Loucy (cell line): ENCODE results near the gene CDC42BPB.

Source experiments
- H2AFZ ChIP-seq: fragments of 200-600 bp; sonication (generic); 2 replicates; pipeline ENCODE4 v1.6.0; 2016; ENCODE audit warnings: antibody characterized with exemption, mild to moderate bottlenecking, low read length, moderate library complexity
- H3F3A ChIP-seq: fragments of 200-600 bp; 2 replicates; pipeline ENCODE4 v1.6.0; 2016; ENCODE audit warnings: antibody characterized with exemption, low read depth, mild to moderate bottlenecking
- H3K27me3 ChIP-seq: fragments of 200-600 bp; sonication (generic); 2 replicates; pipeline ENCODE4 v1.6.1; 2014; ENCODE audit warnings: low read length, mild to moderate bottlenecking; ENCODE audit not compliant: insufficient read depth, poor library complexity, severe bottlenecking
- H3K36me3 ChIP-seq: fragments of 200-600 bp; sonication (generic); 2 replicates; pipeline ENCODE4 v1.6.1; 2016; ENCODE audit warnings: low read length; ENCODE audit not compliant: insufficient read depth
- H3K4me1 ChIP-seq: fragments of 200-600 bp; sonication (generic); 2 replicates; pipeline ENCODE4 v1.5.1; 2014; ENCODE audit warnings: low read length, mild to moderate bottlenecking; ENCODE audit not compliant: insufficient read depth, poor library complexity, severe bottlenecking
- H3K4me2 ChIP-seq: fragments of 200-600 bp; sonication (generic); 2 replicates; pipeline ENCODE4 v1.6.0; 2014; ENCODE audit warnings: antibody characterized with exemption, low read length, low read depth, mild to moderate bottlenecking; ENCODE audit not compliant: poor library complexity, severe bottlenecking
- H3K4me3 ChIP-seq: fragments of 200-600 bp; sonication (generic); 2 replicates; pipeline ENCODE4 v1.5.1; 2014; ENCODE audit warnings: low read length, mild to moderate bottlenecking, mixed read lengths; ENCODE audit not compliant: poor library complexity, severe bottlenecking
- H3K79me2 ChIP-seq: fragments of 200-600 bp; sonication (generic); 2 replicates; pipeline ENCODE4 v1.6.1; 2014; ENCODE audit warnings: low read length; ENCODE audit not compliant: insufficient read depth
- H3K9ac ChIP-seq: fragments of 200-600 bp; sonication (generic); 2 replicates; pipeline ENCODE4 v1.6.0; 2014; ENCODE audit warnings: mild to moderate bottlenecking, low read depth, low read length, moderate library complexity; ENCODE audit not compliant: poor library complexity, severe bottlenecking
- H3K9me2 ChIP-seq: fragments of 200-600 bp; sonication (generic); replicated peaks from 2 replicates; pipeline ENCODE4 v1.6.1; 2016; ENCODE audit warnings: low read depth, low read length, mixed read lengths
- H3K9me3 ChIP-seq: fragments of 200-600 bp; sonication (generic); 2 replicates; pipeline ENCODE4 v1.6.1; 2014; ENCODE audit warnings: mild to moderate bottlenecking, antibody characterized with exemption, low read length, low read depth; ENCODE audit not compliant: insufficient read depth
- H4K20me1 ChIP-seq: fragments of 200-600 bp; sonication (generic); 2 replicates; pipeline ENCODE4 v1.6.0; 2014; ENCODE audit warnings: antibody characterized with exemption, low read length, mild to moderate bottlenecking; ENCODE audit not compliant: insufficient read depth, poor library complexity, severe bottlenecking
- CTCF ChIP-seq: fragments of 200-600 bp; sonication (generic); conservative IDR thresholded peaks from 2 replicates; pipeline ENCODE4 v1.5.1; 2014; ENCODE audit warnings: mild to moderate bottlenecking, antibody characterized with exemption, low read length
- EZH2phosphoT487 ChIP-seq: fragments of 200-600 bp; IDR thresholded peaks from 2 replicates; pipeline ENCODE4 v1.6.1; 2018; ENCODE audit warnings: antibody characterized with exemption, mild to moderate bottlenecking, moderate library complexity, borderline replicate concordance

The CDC42BPB gene

DNA sequence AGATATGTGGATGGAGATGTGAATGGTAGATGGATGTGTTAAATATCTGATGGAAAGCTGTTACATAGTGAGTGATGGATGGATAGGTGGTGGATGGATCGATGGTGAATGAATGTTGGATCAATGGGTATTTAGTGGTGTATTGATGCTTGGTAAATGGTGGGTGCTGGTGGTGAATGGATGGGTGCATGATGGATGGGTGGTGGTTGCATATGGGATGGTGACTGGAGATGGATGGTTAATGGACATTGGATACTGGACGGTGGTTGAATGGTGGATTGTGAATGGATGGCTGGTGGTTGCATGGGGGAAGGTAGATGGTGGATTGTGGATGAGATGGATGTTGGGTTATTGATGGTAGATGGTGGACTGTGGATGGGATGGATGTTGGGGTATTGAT, 24.6 kb upstream of the CDC42BPB start:
- H3K9me3 ChIP-seq: no peaks in the 10 kb centered on the region
- H4K20me1 ChIP-seq: no peaks in the 10 kb centered on the region
- H3K9me2 ChIP-seq: no peaks in the 10 kb centered on the region
- H3K27me3 ChIP-seq: no peaks in the 10 kb centered on the region
- H3F3A ChIP-seq: no peaks in the 10 kb centered on the region
- H3K36me3 ChIP-seq: no peaks in the 10 kb centered on the region
- H3K9ac ChIP-seq: no peak overlapping the region
- TF ChIP-seq EZH2phosphoT487: no peak
- no peaks in the 10 kb centered on the region for H3K4me1 ChIP-seq
- H2AFZ ChIP-seq: no peak overlapping the region
- no peaks in the 10 kb centered on the region for H3K79me2 ChIP-seq
- no peak overlapping the region for H3K4me2 ChIP-seq
- H3K4me3 ChIP-seq: no peak overlapping the region

DNA sequence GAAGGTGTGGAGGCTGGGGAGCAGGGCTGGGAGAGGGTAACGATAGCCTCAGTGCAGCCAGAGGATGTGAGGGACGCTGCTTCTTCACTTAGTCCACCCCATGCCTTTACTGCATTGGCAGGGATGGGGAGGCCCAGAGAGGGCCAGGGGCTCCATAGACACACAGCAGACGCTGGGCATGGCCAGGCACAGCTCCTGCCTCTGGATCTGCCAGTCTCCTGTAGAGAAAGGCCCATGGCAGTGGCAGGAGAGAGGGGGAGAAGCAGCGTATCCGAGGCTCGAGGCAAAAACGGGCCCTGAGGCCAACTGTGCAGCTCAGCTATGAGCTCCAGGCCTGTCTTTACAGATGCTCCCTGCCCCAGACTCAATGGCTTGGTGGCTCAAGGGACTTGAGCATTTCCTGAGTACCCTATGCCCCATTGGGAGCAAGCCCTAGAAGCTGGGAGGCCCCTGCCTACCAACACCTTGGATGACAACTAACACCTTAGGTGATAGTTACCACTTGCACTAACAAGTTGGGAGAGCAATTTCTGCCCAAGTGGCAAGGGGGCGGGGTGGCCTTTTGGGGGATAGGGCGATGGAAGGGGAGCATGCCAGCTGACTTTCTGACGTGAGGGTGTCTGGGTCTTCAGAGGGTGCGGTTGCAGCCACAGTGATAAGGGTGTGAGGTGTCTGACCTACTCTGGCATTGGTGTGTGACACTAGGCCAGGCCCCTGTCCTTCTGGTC, 21.7 kb upstream of the CDC42BPB start:
- Histone ChIP-seq H4K20me1 (no peaks in the 10 kb centered on the region), H3K4me3 (no peak overlapping the region), H3K27me3 (no peaks in the 10 kb centered on the region), H3F3A (no peaks in the 10 kb centered on the region), H2AFZ (no peak overlapping the region), H3K36me3 (no peaks in the 10 kb centered on the region), H3K4me1 (no peaks in the 10 kb centered on the region), H3K9ac (no peak overlapping the region), H3K79me2 (no peaks in the 10 kb centered on the region), H3K9me2 (no peaks in the 10 kb centered on the region), H3K4me2 (no peak overlapping the region), H3K9me3 (no peaks in the 10 kb centered on the region)
- TF ChIP-seq CTCF: no peak
- TF ChIP-seq EZH2phosphoT487: no peak

DNA sequence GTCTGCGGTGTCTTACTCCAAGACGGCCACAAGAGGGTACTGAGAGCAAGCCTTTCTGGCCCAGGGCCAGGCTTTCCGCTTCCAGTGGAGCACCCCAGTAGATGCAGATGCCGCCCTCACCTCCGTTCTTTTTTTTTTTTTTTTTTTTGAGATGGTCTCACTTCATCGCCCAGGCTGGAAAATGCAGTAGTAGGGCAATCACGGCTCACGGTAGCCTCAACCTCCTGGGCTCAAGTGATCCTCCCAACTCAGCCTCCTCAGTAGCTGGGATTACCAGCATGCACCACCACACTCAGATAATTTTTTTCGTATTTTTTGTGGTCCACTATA, 21.0 kb upstream of the CDC42BPB start:
- Histone ChIP-seq H3K9me3 (no peaks in the 10 kb centered on the region), H3F3A (no peaks in the 10 kb centered on the region), H3K4me2 (no peak overlapping the region)

More for the DNA sequence above, 21.0 kb upstream of the CDC42BPB start:
- no peaks in the 10 kb centered on the region for H3K27me3 ChIP-seq
- no peaks in the 10 kb centered on the region for H4K20me1 ChIP-seq
- H3K79me2 ChIP-seq: no peaks in the 10 kb centered on the region
- H2AFZ ChIP-seq: no peak overlapping the region
- H3K9me2 ChIP-seq: no peaks in the 10 kb centered on the region
- no peak overlapping the region for H3K9ac ChIP-seq
- H3K4me3 ChIP-seq: no peak overlapping the region
- no peaks in the 10 kb centered on the region for H3K36me3 ChIP-seq
- H3K4me1 ChIP-seq: no peaks in the 10 kb centered on the region
- TF ChIP-seq CTCF: peak; percentile 70
- no peak for TF ChIP-seq EZH2phosphoT487
